Glutamatergic neuron (in vitro differentiated cells): ENCODE measurements around the gene THOP1. TPM values are rescaled to one million over a fixed set of nuclear protein-coding genes. Genes with fewer than 3 reads are reported as not detected.
A peak's percentile ranks its signal among the peaks of the same experiment; 100 is the strongest.

Experiments used
- DNase-seq: peaks from one replicate; pipeline ENCODE4 v3.0.0; 2022
- H3K27ac Mint-ChIP-seq: one replicate; pipeline ENCODE4 v1.8.0; 2020; ENCODE audit warnings: mild to moderate bottlenecking, mixed read lengths, inconsistent platforms; ENCODE audit not compliant: unreplicated experiment
- H3K27me3 Mint-ChIP-seq: one replicate; pipeline ENCODE4 v1.8.0; 2020; ENCODE audit warnings: mild to moderate bottlenecking, moderate library complexity, mixed read lengths, inconsistent platforms; ENCODE audit not compliant: unreplicated experiment
- H3K36me3 Mint-ChIP-seq: one replicate; pipeline ENCODE4 v1.8.0; 2020; ENCODE audit warnings: mild to moderate bottlenecking, mixed read lengths, inconsistent platforms; ENCODE audit not compliant: unreplicated experiment
- H3K4me1 Mint-ChIP-seq: one replicate; pipeline ENCODE4 v1.8.0; 2020; ENCODE audit warnings: mild to moderate bottlenecking, low read depth, mixed read lengths, inconsistent platforms; ENCODE audit not compliant: unreplicated experiment
- H3K4me3 Mint-ChIP-seq: one replicate; pipeline ENCODE4 v1.8.0; 2020; ENCODE audit warnings: mild to moderate bottlenecking, mixed read lengths, inconsistent platforms; ENCODE audit not compliant: unreplicated experiment
- H3K9me3 Mint-ChIP-seq: one replicate; pipeline ENCODE4 v1.8.0; 2020; ENCODE audit warnings: mild to moderate bottlenecking, moderate library complexity, mixed read lengths, inconsistent platforms; ENCODE audit not compliant: unreplicated experiment
- total RNA-seq: library from RNA; stranded (reverse); fragmentation: NEBNext Ultra II Directional; extraction: Animal tissue kit (Norgen Biotek cat#: 25700); gene quantifications from one replicate; pipeline ENCODE4 v1.2.1, GENCODE V29; 2021; ENCODE audit not compliant: unreplicated experiment
- TF ChIP-seq, protein P1 (sequence below): fragments of 200-600 bp; sonication (generic); IDR thresholded peaks from one replicate; pipeline ENCODE4 v1.5.0; 2021; ENCODE audit not compliant: partially characterized antibody, unreplicated experiment

Gene THOP1
- total RNA-seq, 1 donor from 2014 or later = 64.0 TPM

GRCh38 chr19:2819540-2820111 is 34.3 kb downstream of the THOP1 start, which contains the start of gene ZNF554:
TSS of gene ZNF554 (plus strand) at chr19:2819868. CDS start at chr19:2820072, 204 bp downstream.
- H3K9me3 Mint-ChIP-seq = peaks cover 8% of the 10 kb centered on the region
- no peaks in the 10 kb centered on the region for H3K4me1 Mint-ChIP-seq
- H3K27ac Mint-ChIP-seq = no peak within 1 kb of the TSS
- no peaks in the 10 kb centered on the region for H3K27me3 Mint-ChIP-seq
- TF ChIP-seq, protein P1, sequence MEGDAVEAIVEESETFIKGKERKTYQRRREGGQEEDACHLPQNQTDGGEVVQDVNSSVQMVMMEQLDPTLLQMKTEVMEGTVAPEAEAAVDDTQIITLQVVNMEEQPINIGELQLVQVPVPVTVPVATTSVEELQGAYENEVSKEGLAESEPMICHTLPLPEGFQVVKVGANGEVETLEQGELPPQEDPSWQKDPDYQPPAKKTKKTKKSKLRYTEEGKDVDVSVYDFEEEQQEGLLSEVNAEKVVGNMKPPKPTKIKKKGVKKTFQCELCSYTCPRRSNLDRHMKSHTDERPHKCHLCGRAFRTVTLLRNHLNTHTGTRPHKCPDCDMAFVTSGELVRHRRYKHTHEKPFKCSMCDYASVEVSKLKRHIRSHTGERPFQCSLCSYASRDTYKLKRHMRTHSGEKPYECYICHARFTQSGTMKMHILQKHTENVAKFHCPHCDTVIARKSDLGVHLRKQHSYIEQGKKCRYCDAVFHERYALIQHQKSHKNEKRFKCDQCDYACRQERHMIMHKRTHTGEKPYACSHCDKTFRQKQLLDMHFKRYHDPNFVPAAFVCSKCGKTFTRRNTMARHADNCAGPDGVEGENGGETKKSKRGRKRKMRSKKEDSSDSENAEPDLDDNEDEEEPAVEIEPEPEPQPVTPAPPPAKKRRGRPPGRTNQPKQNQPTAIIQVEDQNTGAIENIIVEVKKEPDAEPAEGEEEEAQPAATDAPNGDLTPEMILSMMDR = peak; percentile 92
- peak within 1 kb of the TSS; percentile 91 for H3K4me3 Mint-ChIP-seq
- peaks cover 4% of the 10 kb centered on the region for H3K36me3 Mint-ChIP-seq
- peak; percentile 99 for DNase-seq

DNA sequence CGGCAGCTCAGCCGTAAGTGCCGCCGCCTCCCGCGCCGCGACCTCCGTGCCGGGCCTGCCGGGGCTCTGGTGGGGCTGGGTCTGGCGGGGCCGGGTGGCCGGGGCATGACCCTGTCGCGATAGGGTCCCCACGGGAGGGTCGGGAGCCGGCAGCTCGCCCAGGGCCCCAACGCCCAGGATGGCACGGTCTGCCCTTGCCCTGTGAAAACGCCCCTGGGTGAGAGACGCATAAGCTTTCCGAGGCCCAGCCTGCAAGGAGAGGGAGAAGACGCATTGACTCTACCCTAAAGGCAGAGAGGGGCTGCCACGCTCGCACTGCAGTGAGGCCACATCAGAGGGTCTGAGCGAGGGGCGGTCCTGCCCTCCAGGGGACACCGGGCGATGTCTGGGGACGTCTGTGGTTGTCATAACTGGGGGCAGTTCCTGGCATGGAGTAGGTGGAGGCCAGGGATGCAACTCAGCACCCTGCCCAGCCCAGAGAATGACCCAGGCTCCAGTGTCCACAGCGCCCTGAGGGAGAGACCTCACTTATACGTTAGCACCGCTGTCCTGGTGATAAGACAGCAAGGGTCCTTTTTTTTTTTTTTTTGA is 34.9 kb downstream of the THOP1 start:
- H3K27ac Mint-ChIP-seq = no peak overlapping the region
- H3K9me3 Mint-ChIP-seq = peaks cover 8% of the 10 kb centered on the region

GRCh38 chr19:2822846-2823245 is 37.5 kb downstream of the THOP1 start:
- H3K27me3 Mint-ChIP-seq = no peaks in the 10 kb centered on the region

More for the DNA sequence above, 34.9 kb downstream of the THOP1 start:
- TF ChIP-seq, protein P1 = no peak
- Mint-ChIP-seq H3K4me3 (peak overlapping the region; percentile 91), H3K36me3 (peaks cover 6% of the 10 kb centered on the region), H3K4me1 (no peaks in the 10 kb centered on the region), H3K27me3 (no peaks in the 10 kb centered on the region)
- peak; percentile 49 for DNase-seq

DNA sequence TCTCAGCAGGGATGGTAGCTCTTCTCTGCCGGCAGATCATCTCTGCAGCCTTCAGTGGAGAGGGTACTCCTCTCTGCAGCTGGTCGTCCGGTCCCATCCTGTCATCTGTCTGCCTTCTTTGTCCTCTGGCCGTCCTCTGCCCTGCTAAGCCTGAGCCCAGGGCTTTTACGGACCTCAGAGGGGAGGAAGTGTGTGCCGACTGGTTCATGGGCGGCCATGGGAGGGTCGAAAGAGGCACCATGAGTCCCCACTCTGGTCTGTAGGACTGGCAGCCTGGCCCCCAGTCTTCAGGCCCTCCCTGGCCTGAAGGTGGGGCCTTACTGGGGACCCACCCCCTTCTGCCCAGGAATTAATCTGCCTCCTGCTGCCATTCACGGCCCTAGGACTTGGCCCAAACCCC is 38.3 kb downstream of the THOP1 start:
- Mint-ChIP-seq H3K27ac (no peak overlapping the region), H3K9me3 (peaks cover 11% of the 10 kb centered on the region), H3K27me3 (no peaks in the 10 kb centered on the region), H3K36me3 (peaks cover 25% of the 10 kb centered on the region), H3K4me3 (no peak overlapping the region), H3K4me1 (no peaks in the 10 kb centered on the region)
- DNase-seq = no peak
- TF ChIP-seq, protein P1 = no peak

More at GRCh38 chr19:2822846-2823245, 37.5 kb downstream of the THOP1 start:
- Mint-ChIP-seq H3K27ac (no peak overlapping the region), H3K9me3 (peaks cover 11% of the 10 kb centered on the region), H3K4me1 (no peaks in the 10 kb centered on the region), H3K4me3 (no peak overlapping the region), H3K36me3 (peaks cover 20% of the 10 kb centered on the region)
- no peak for DNase-seq
- TF ChIP-seq, protein P1 = no peak

- Mint-ChIP-seq H3K4me1 (no peaks in the 10 kb centered on the region), H3K9me3 (peaks cover 12% of the 10 kb centered on the region), H3K27me3 (no peaks in the 10 kb centered on the region), H3K4me3 (no peak overlapping the region), H3K27ac (no peak overlapping the region), H3K36me3 (peaks cover 27% of the 10 kb centered on the region)
- DNase-seq = no peak
- TF ChIP-seq, protein P1 = no peak
These were observed 38.8 kb downstream of the THOP1 start for GRCh38 chr19:2824129-2824528.
